Uterus (tissue), 4 donors: ENCODE data around the gene PIGN. TPM values are rescaled to one million over a fixed set of nuclear protein-coding genes. Genes with fewer than 3 reads are reported as not detected.
A peak's percentile ranks its signal among the peaks of the same experiment; 100 is the strongest.

Source experiments
- DNase-seq, 2 donors: peaks; one replicate each; pipeline ENCODE4 v3.0.0-alpha.2; 2019 to 2020
- H3K27ac ChIP-seq, 2 donors: fragments of 200-600 bp; sonication (generic); 1 replicate in 1 of 2; 2 replicates in 1 of 2; pipeline ENCODE4 v1.5.1; 2016 to 2018
- H3K27me3 ChIP-seq, 2 donors: fragments of 200-600 bp; sonication (generic); one replicate each; pipeline ENCODE4 v1.5.1; 2018 to 2019; ENCODE audit warnings: control low read depth in 1 of 2
- H3K36me3 ChIP-seq, 2 donors: fragments of 200-600 bp; sonication (generic); one replicate each; pipeline ENCODE4 v1.5.1; 2019; ENCODE audit warnings: control low read depth in 1 of 2
- H3K4me1 ChIP-seq, 2 donors: fragments of 200-600 bp; sonication (generic); one replicate each; pipeline ENCODE4 v1.5.1; 2018 to 2019; ENCODE audit warnings: control low read depth in 1 of 2
- H3K4me3 ChIP-seq, 2 donors: fragments of 200-600 bp; sonication (generic); 1 replicate in 1 of 2; 2 replicates in 1 of 2; pipeline ENCODE4 v1.5.1; 2018 to 2019; ENCODE audit warnings: mild to moderate bottlenecking in 1 of 2
- H3K9me3 ChIP-seq, 2 donors: fragments of 200-600 bp; sonication (generic); one replicate each; pipeline ENCODE4 v1.5.1; 2019; ENCODE audit warnings: control low read depth in 1 of 2
- POLR2A ChIP-seq, 2 donors: fragments of 450-650 bp; IDR thresholded peaks; one replicate each; pipeline ENCODE4 v1.6.1; 2016; ENCODE audit warnings: antibody characterized with exemption in 2 of 2, mild to moderate bottlenecking in 1 of 2, moderate library complexity in 1 of 2
- intact Hi-C: fragments of 100-400 bp; cut with DNase I; formaldehyde crosslinking; loops from one replicate; pipeline ENCODE4 v1.15.1; 2023; ENCODE audit warnings: low total_unique reads
- total RNA-seq, 4 donors: library from RNA; depleted of rRNA in 3 of 4; stranded (reverse); fragments of >200 nt in 3 of 4; gene quantifications; one replicate each; pipeline versions ENCODE4 v1.1.0 to v1.2.4, GENCODE V29; 2014 to 2023
- TF ChIP-seq, protein P1 (sequence below), 4 experiments: fragments of 200-600 bp in 2 of 4; fragments of 450-650 bp in 2 of 4; sonication (generic) in 2 of 4; IDR thresholded peaks; one replicate each; pipeline ENCODE4 v1.5.1; 2016 to 2019; ENCODE audit warnings: antibody characterized with exemption in 4 of 4, mild to moderate bottlenecking in 2 of 4, moderate library complexity in 1 of 4
- donor health status: DM: yes; HTN: yes; CAD: no.

PIGN gene
- total RNA-seq, 4 donors from 2014 or later = 11.5 to 86.7 (median 30.2) TPM

- H3K27me3 ChIP-seq = no peaks in the 10 kb centered on the region
- intact Hi-C loops = no loop called here
- TF ChIP-seq POLR2A (IDR thresholded peaks at IDR 0.05) = no peak
- TF ChIP-seq, protein P1, sequence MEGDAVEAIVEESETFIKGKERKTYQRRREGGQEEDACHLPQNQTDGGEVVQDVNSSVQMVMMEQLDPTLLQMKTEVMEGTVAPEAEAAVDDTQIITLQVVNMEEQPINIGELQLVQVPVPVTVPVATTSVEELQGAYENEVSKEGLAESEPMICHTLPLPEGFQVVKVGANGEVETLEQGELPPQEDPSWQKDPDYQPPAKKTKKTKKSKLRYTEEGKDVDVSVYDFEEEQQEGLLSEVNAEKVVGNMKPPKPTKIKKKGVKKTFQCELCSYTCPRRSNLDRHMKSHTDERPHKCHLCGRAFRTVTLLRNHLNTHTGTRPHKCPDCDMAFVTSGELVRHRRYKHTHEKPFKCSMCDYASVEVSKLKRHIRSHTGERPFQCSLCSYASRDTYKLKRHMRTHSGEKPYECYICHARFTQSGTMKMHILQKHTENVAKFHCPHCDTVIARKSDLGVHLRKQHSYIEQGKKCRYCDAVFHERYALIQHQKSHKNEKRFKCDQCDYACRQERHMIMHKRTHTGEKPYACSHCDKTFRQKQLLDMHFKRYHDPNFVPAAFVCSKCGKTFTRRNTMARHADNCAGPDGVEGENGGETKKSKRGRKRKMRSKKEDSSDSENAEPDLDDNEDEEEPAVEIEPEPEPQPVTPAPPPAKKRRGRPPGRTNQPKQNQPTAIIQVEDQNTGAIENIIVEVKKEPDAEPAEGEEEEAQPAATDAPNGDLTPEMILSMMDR (IDR thresholded peaks at IDR 0.05) = no peak
- no peak overlapping the region for H3K27ac ChIP-seq
- no peaks in the 10 kb centered on the region for H3K36me3 ChIP-seq
- no peaks in the 10 kb centered on the region for H3K9me3 ChIP-seq
- no peak for DNase-seq
- no peak overlapping the region for H3K4me3 ChIP-seq
- H3K4me1 ChIP-seq = no peaks in the 10 kb centered on the region
Measured at GRCh38 chr18:62024983-62025382, 161.9 kb downstream of the PIGN start.

DNA sequence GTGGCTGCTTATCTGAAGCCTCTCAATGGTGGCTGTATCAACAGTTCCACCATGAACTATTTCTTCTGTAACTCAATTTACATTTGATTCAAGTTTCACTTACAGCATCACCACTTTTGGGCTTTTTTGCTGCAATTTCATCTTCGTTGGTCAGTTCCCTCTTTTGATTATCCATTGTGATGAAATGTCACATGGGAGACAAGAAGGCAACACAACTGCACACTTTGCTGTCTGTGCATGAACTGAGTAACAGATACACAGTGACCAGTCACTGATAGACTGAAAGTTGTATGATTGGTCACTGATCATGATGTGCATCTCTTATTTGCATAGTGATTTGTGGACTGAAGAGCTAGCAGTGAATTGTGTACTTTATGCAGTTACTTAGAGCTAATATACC is 163.3 kb downstream of the PIGN start:
- peaks cover 3 to 6% of the 10 kb centered on the region in 2 donors for H3K4me1 ChIP-seq
- TF ChIP-seq, protein P1 (IDR thresholded peaks at IDR 0.05) = no peak
- no peak for TF ChIP-seq POLR2A (IDR thresholded peaks at IDR 0.05)
- intact Hi-C loops = no loop called here
- H3K36me3 ChIP-seq = no peaks in the 10 kb centered on the region
- H3K27me3 ChIP-seq = no peaks in the 10 kb centered on the region
- DNase-seq = no peak
- H3K4me3 ChIP-seq = no peak overlapping the region
- no peaks in the 10 kb centered on the region for H3K9me3 ChIP-seq
- no peak overlapping the region for H3K27ac ChIP-seq

DNA sequence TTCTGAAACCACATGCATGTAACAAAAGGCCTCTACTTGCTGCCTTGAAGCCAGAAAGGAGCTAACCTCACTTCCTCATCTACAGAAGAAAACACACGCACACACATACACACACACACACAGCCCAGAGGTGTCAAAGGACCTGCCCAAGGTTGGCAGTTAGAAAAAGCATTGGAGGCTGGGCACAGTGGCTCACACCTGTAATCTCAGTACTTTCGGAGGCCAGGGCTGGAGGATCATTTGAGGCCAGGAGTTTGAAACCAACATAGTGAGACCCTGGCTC is 168.2 kb downstream of the PIGN start:
- no peak for DNase-seq
- no peaks in the 10 kb centered on the region for H3K9me3 ChIP-seq
- no peaks in the 10 kb centered on the region for H3K27me3 ChIP-seq
- no peaks in the 10 kb centered on the region for H3K36me3 ChIP-seq
- TF ChIP-seq, protein P1 (IDR thresholded peaks at IDR 0.05) = no peak
- TF ChIP-seq POLR2A (IDR thresholded peaks at IDR 0.05) = no peak
- H3K27ac ChIP-seq = peak overlapping the region; percentile 74 to 75
- no peak overlapping the region for H3K4me3 ChIP-seq
- intact Hi-C loops = loop anchor here (10.0 kb wide), 1 partner anchor 54 kb away; no protein-coding TSS in a partner anchor
- H3K4me1 ChIP-seq = peaks cover 15 to 17% of the 10 kb centered on the region in 2 donors

GRCh38 chr18:62018034-62018758 is 168.7 kb downstream of the PIGN start:
- DNase-seq = peak; percentile 83 to 89
- Histone ChIP-seq H3K27me3 (no peaks in the 10 kb centered on the region), H3K9me3 (no peaks in the 10 kb centered on the region), H3K4me1 (peaks cover 15 to 17% of the 10 kb centered on the region in 2 donors), H3K4me3 (no peak overlapping the region), H3K27ac (peak overlapping the region; percentile 74 to 75), H3K36me3 (no peaks in the 10 kb centered on the region)
- intact Hi-C loops = loop anchor here (10.0 kb wide), 1 partner anchor 53 kb away; no protein-coding TSS in a partner anchor
- TF ChIP-seq, protein P1 (IDR thresholded peaks at IDR 0.05) = no peak
- no peak for TF ChIP-seq POLR2A (IDR thresholded peaks at IDR 0.05)

DNA sequence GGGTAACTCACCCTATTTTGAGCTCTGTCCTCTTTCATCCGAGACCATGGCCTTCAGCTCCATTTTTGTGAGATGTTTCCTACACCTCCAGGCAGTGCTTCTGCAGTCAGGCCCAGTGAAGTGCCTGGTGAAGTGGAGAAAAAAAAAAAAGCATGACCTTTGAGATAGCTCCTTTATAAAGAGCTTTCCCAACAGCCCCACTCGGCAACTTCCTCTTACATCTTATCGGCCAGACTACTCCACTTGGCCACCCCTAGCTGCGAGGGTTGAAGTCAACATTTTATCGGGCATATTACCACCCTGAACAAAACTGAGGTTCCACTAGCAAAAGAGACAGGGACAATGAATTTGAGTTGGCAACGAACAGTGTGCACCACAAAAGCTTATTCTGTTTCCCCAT is 169.2 kb downstream of the PIGN start:
- no peaks in the 10 kb centered on the region for H3K36me3 ChIP-seq
- H3K27me3 ChIP-seq = no peaks in the 10 kb centered on the region
- H3K4me3 ChIP-seq = no peak overlapping the region
- intact Hi-C loops = loop anchor here (10.0 kb wide), 1 partner anchor 53 kb away; no protein-coding TSS in a partner anchor
- peak overlapping the region; percentile 74 to 75 for H3K27ac ChIP-seq
- no peaks in the 10 kb centered on the region for H3K9me3 ChIP-seq
- TF ChIP-seq POLR2A (IDR thresholded peaks at IDR 0.05) = no peak
- TF ChIP-seq, protein P1 (IDR thresholded peaks at IDR 0.05) = no peak
- peak in 1 of 2 donors; percentile 22 for DNase-seq
- peaks cover 15 to 17% of the 10 kb centered on the region in 2 donors for H3K4me1 ChIP-seq
